MCF 10A (cell line): ENCODE results near the gene SUMO2. TPM values are rescaled to one million over a fixed set of nuclear protein-coding genes. Genes with fewer than 3 reads are reported as not detected.

ENCODE experiments used
- BruUV-seq: library from RNA; stranded (reverse); fragments of 400-500 nt; replicated peaks from 2 replicates; lab custom pipeline; 2021; lab: Mats Ljungman, UMichigan
- CTCF ChIA-PET: fragments of 300-600 bp; sonication (Branson Sonifier 250); formaldehyde crosslinking; extraction: SDS; loops from one replicate; lab custom pipeline; 2021; ENCODE audit warnings: antibody characterized with exemption, inconsistent platforms; lab: Yijun Ruan, JAX
- POLR2A ChIA-PET: fragments of 300-600, 350-650 bp; sonication (Branson Sonifier 250); formaldehyde crosslinking; extraction: SDS; loops from one replicate; lab custom pipeline; 2020; ENCODE audit warnings: antibody characterized with exemption, inconsistent platforms; lab: Yijun Ruan, JAX
- DNase-seq: peaks from one replicate; pipeline ENCODE4 v3.0.0-alpha.2; 2018; ENCODE audit not compliant: unreplicated experiment
- H3K27ac Mint-ChIP-seq: one replicate; pipeline ENCODE4 v1.8.0; 2022; ENCODE audit warnings: mild to moderate bottlenecking, low read depth, mixed read lengths; ENCODE audit not compliant: unreplicated experiment
- H3K27me3 Mint-ChIP-seq: one replicate; pipeline ENCODE4 v1.8.0; 2022; ENCODE audit warnings: mixed read lengths; ENCODE audit not compliant: insufficient read depth, unreplicated experiment
- H3K36me3 Mint-ChIP-seq: one replicate; pipeline ENCODE4 v1.8.0; 2022; ENCODE audit warnings: mild to moderate bottlenecking, moderate library complexity, mixed read lengths; ENCODE audit not compliant: insufficient read depth, unreplicated experiment
- H3K4me1 Mint-ChIP-seq: one replicate; pipeline ENCODE4 v1.8.0; 2022; ENCODE audit warnings: mixed read lengths; ENCODE audit not compliant: insufficient read depth, unreplicated experiment
- H3K4me3 Mint-ChIP-seq: one replicate; pipeline ENCODE4 v1.8.0; 2022; ENCODE audit warnings: mild to moderate bottlenecking, moderate library complexity, mixed read lengths; ENCODE audit not compliant: unreplicated experiment
- H3K9me3 Mint-ChIP-seq: one replicate; pipeline ENCODE4 v1.8.0; 2022; ENCODE audit warnings: mixed read lengths; ENCODE audit not compliant: unreplicated experiment
- CTCF ChIP-seq: fragments of 200-600 bp; IDR thresholded peaks from one replicate; pipeline ENCODE4 v1.8.0; 2022; ENCODE audit warnings: antibody characterized with exemption, mild to moderate bottlenecking; ENCODE audit not compliant: unreplicated experiment
- intact Hi-C: fragments of 100-400 bp; cut with micrococcal nuclease; formaldehyde crosslinking; loops from 2 replicates; pipeline ENCODE4 v1.14.1; 2022
- total RNA-seq: library from RNA; stranded (reverse); gene quantifications from 2 replicates; pipeline ENCODE4 v1.2.3, GENCODE V29; 2022

The SUMO2 gene
- total RNA-seq, 1 experiment from 2014 or later, result 186 TPM

- H3K27me3 Mint-ChIP-seq, result no peaks in the 10 kb centered on the region
- peak within 1 kb of the TSS; percentile 92 for H3K4me3 Mint-ChIP-seq
- peak within 1 kb of the TSS; percentile 78 for H3K27ac Mint-ChIP-seq
- peaks cover 15% of the 10 kb centered on the region for H3K36me3 Mint-ChIP-seq
- TF ChIP-seq CTCF, result no peak
- no peaks in the 10 kb centered on the region for H3K9me3 Mint-ChIP-seq
- peaks cover 10% of the 10 kb centered on the region for H3K4me1 Mint-ChIP-seq
- ChIA-PET CTCF (interaction anchor here (0.7 to 1.3 kb wide), 3 partner anchors 11 to 40 kb away, joined by 3 to 7 read pairs (median 3); no protein-coding TSS in a partner anchor), POLR2A (interaction anchor here (0.6 to 4.3 kb wide), 39 partner anchors 8 to 946 kb away, joined by 3 to 37 read pairs (median 4); partner anchors contain the start of genes ARMC7, ATP5PD, FDXR and GGA3)
- BruUV-seq, result no TSS peak
- intact Hi-C loops, result no loop called here
- peak; percentile 99 for DNase-seq
These were observed 28.3 kb downstream of the SUMO2 start, which contains the start of gene JPT1 for GRCh38 chr17:75154195-75155106. TSS of gene JPT1 (minus strand) at chr17:75154512. CDS start at chr17:75154397, 115 bp downstream.

DNA sequence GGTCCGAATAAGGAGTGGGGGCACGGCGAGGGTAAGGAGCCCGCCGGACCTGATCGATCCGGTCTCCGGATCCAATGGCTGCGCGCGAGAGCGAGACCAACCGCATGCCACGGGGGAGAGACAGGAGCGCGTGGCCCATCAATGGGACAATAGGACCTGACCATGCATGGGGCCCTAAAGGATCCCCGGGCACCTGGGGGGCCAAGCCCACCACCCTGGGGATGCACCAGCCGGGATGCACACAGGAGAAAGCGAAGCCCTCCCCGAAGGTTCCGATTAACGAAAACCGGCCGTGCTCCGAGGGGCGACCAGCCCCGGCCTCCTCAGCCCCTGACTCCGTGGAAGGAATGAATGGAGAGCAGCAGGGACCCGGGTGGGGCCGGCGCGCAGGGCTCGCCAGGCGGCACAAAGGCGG, 29.0 kb downstream of the SUMO2 start:
- Mint-ChIP-seq H3K4me3 (peak overlapping the region; percentile 92), H3K4me1 (peaks cover 7% of the 10 kb centered on the region), H3K27me3 (no peaks in the 10 kb centered on the region), H3K9me3 (no peaks in the 10 kb centered on the region), H3K27ac (peak overlapping the region; percentile 78), H3K36me3 (peaks cover 17% of the 10 kb centered on the region)
- no TSS peak for BruUV-seq
- CTCF ChIA-PET, result interaction anchor here (1.2 kb wide), 1 partner anchor 17 kb away, joined by 3 read pairs; no protein-coding TSS in a partner anchor
- intact Hi-C loops, result loop anchor here (1.0 kb wide), 1 partner anchor 84 kb away; no protein-coding TSS in a partner anchor
- TF ChIP-seq CTCF, result no peak
- DNase-seq, result no peak
- POLR2A ChIA-PET, result interaction anchor here (0.6 to 4.3 kb wide), 18 partner anchors 12 to 108 kb away, joined by 3 to 37 read pairs (median 8); partner anchors contain the start of genes ARMC7, ATP5PD, GGA3 and KCTD2

- Mint-ChIP-seq H3K4me1 (peaks cover 7% of the 10 kb centered on the region), H3K4me3 (peak overlapping the region; percentile 92), H3K9me3 (no peaks in the 10 kb centered on the region), H3K27me3 (no peaks in the 10 kb centered on the region), H3K36me3 (peaks cover 23% of the 10 kb centered on the region), H3K27ac (peak overlapping the region; percentile 78)
- TSS peak; percentile 48 for BruUV-seq
- POLR2A ChIA-PET, result interaction anchor here (0.6 to 1.0 kb wide), 4 partner anchors 28 to 66 kb away, joined by 3 to 8 read pairs (median 4); partner anchors contain the start of gene SLC16A5
- intact Hi-C loops, result loop anchor here (1.0 kb wide), 1 partner anchor 84 kb away; no protein-coding TSS in a partner anchor
- TF ChIP-seq CTCF, result no peak
- DNase-seq, result peak; percentile 71
- CTCF ChIA-PET, result interaction anchor here (0.5 to 1.0 kb wide), 3 partner anchors 16 to 31 kb away, joined by 3 to 4 read pairs (median 3); partner anchors contain the start of gene NT5C
These were observed 29.6 kb downstream of the SUMO2 start for GRCh38 chr17:75152922-75153779.
